GM20431 (cell line): ENCODE measurements around the gene AFG3L2.

Source experiments
- in situ Hi-C: fragments of 300-500 bp; cut with MseI, MboI; formaldehyde crosslinking; loops from one replicate; pipeline ENCODE4 v1.15.0; 2020; ENCODE audit warnings: low sequenced_read_pairs; ENCODE audit not compliant: unreplicated experiment

AFG3L2 gene

GRCh38 chr18:12287131-12287681 lies 89.8 kb downstream of the AFG3L2 start:
- in situ Hi-C loops, result no loop called here

- in situ Hi-C loops, result no loop called here
Observed at GRCh38 chr18:12283666-12284065, 93.4 kb downstream of the AFG3L2 start.

GRCh38 chr18:12283256-12283655 lies 93.8 kb downstream of the AFG3L2 start:
- in situ Hi-C loops, result no loop called here

GRCh38 chr18:12282442-12283039 lies 94.5 kb downstream of the AFG3L2 start:
- in situ Hi-C loops, result no loop called here

- in situ Hi-C loops, result no loop called here
Observed at GRCh38 chr18:12281861-12282260, 95.2 kb downstream of the AFG3L2 start.

- in situ Hi-C loops, result no loop called here
Observed at GRCh38 chr18:12279781-12280531, 97.1 kb downstream of the AFG3L2 start.
